ENCODE results near the gene TMSB4X. TPM values are rescaled to one million over a fixed set of nuclear protein-coding genes. Genes with fewer than 3 reads are reported as not detected.

Gene TMSB4X
- total RNA-seq = 1,000 to 10,000 TPM; 1,734 to 4,964 (median 2,895) TPM
- polyA plus RNA-seq = over 10,000 TPM in 2 of 3 donors, 1,000 to 10,000 TPM in 1; 4,831 to 14,609 (median 13,196) TPM
- long read RNA-seq, donor 1, transcript TMSB4X-204 (3 exons, 628 nt) = major isoform, 1,034 of 1,898 reads
- long read RNA-seq, donor 1, transcript TMSB4X-203 (2 exons, 1,702 nt) = minor isoform, 852 of 1,898 reads
- long read RNA-seq, donor 1, partial matches to known transcripts = 5 of 1,898 reads
- long read RNA-seq, donor 1, other reads (novel, unspliced or antisense) = 6 of 1,898 reads
- long read RNA-seq, donor 2, transcript TMSB4X-203 (2 exons, 1,702 nt) = minor isoform, 656 of 2,005 reads
- long read RNA-seq, donor 2, transcript TMSB4X-204 (3 exons, 628 nt) = major isoform, 1,346 of 2,005 reads
- long read RNA-seq, donor 2, partial matches to known transcripts = 0 of 2,005 reads
- long read RNA-seq, donor 2, other reads (novel, unspliced or antisense) = 0 of 2,005 reads
- long read RNA-seq, donor 3, transcript TMSB4X-204 (3 exons, 628 nt) = major isoform, 1,629 of 2,805 reads
- long read RNA-seq, donor 3, transcript TMSB4X-203 (2 exons, 1,702 nt) = minor isoform, 1,136 of 2,805 reads
- long read RNA-seq, donor 3, partial matches to known transcripts = 9 of 2,805 reads
- long read RNA-seq, donor 3, other reads (novel, unspliced or antisense) = 31 of 2,805 reads
- long read RNA-seq, donor 4, transcript TMSB4X-203 (2 exons, 1,702 nt) = minor isoform, 108 of 392 reads
- long read RNA-seq, donor 4, transcript TMSB4X-204 (3 exons, 628 nt) = major isoform, 283 of 392 reads
- long read RNA-seq, donor 4, partial matches to known transcripts = 0 of 392 reads
- long read RNA-seq, donor 4, other reads (novel, unspliced or antisense) = 0 of 392 reads
- long read RNA-seq, donor 5, transcript TMSB4X-203 (2 exons, 1,702 nt) = minor isoform, 880 of 3,197 reads
- long read RNA-seq, donor 5, transcript TMSB4X-204 (3 exons, 628 nt) = major isoform, 2,274 of 3,197 reads
- long read RNA-seq, donor 5, partial matches to known transcripts = 0 of 3,197 reads
- long read RNA-seq, donor 5, other reads (novel, unspliced or antisense) = 41 of 3,197 reads
- long read RNA-seq, donor 6, transcript TMSB4X-203 (2 exons, 1,702 nt) = minor isoform, 2,622 of 7,653 reads
- long read RNA-seq, donor 6, transcript TMSB4X-204 (3 exons, 628 nt) = major isoform, 4,940 of 7,653 reads
- long read RNA-seq, donor 6, partial matches to known transcripts = 35 of 7,653 reads
- long read RNA-seq, donor 6, other reads (novel, unspliced or antisense) = 55 of 7,653 reads
- long read RNA-seq, donor 7, transcript TMSB4X-204 (3 exons, 628 nt) = major isoform, 3,177 of 4,681 reads
- long read RNA-seq, donor 7, transcript TMSB4X-203 (2 exons, 1,702 nt) = minor isoform, 1,440 of 4,681 reads
- long read RNA-seq, donor 7, partial matches to known transcripts = 16 of 4,681 reads
- long read RNA-seq, donor 7, other reads (novel, unspliced or antisense) = 47 of 4,681 reads
- long read RNA-seq, donor 8, transcript TMSB4X-204 (3 exons, 628 nt) = major isoform, 2,957 of 4,878 reads
- long read RNA-seq, donor 8, transcript TMSB4X-203 (2 exons, 1,702 nt) = minor isoform, 1,831 of 4,878 reads
- long read RNA-seq, donor 8, partial matches to known transcripts = 14 of 4,878 reads
- long read RNA-seq, donor 8, other reads (novel, unspliced or antisense) = 76 of 4,878 reads
- long read RNA-seq, donor 9, transcript TMSB4X-203 (2 exons, 1,702 nt) = minor isoform, 1,220 of 4,468 reads
- long read RNA-seq, donor 9, transcript TMSB4X-204 (3 exons, 628 nt) = major isoform, 3,205 of 4,468 reads
- long read RNA-seq, donor 9, partial matches to known transcripts = 18 of 4,468 reads
- long read RNA-seq, donor 9, other reads (novel, unspliced or antisense) = 25 of 4,468 reads
- long read RNA-seq, donor 10, transcript TMSB4X-203 (2 exons, 1,702 nt) = minor isoform, 558 of 1,438 reads
- long read RNA-seq, donor 10, transcript TMSB4X-204 (3 exons, 628 nt) = major isoform, 867 of 1,438 reads
- long read RNA-seq, donor 10, partial matches to known transcripts = 7 of 1,438 reads
- long read RNA-seq, donor 10, other reads (novel, unspliced or antisense) = 5 of 1,438 reads

DNA sequence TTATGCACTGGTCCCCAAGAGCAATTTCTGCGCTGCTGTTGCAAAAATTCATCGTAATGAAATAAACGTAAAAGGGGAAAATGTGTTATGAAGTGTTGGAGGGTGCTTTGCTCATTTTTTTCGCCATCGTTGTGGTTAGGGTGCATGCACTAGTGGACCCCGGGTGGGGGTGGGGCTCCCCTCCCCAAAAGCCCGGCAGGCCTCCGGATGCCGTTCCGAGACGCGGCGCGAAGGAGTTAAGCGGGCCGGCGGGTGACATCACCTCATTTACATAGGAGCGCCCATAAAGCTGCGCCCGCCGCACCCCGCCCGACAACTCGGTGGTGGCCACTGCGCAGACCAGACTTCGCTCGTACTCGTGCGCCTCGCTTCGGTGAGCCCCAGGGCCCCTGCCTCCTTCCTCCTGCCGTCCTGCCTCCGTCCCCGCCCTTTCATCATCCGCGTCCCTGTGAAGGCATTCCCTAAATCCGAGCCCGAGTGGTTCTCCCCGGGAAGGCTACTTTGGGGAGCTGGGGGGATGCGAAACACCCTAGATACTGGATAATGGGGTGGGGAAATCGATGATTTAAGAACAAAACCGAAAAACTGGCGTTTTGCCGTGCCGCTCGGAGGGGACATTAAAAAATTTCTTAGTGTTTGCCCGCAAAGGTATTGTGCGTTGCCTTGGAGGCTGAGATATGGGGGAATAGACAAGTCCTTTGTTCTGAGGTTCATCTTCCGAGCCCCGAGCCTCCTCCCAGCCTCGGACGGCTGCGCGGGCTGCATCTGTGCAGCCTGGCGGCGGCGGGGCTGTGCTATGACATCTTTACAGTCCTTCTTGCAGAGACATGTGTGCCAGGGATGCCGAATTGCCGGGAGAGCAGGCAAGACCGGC is at the start of gene TMSB4X:
Gene TMSB4X (plus strand): TSS at position 315 of the 874 bp plus-strand sequence.
- WGBS, 5 donors = 0 to 38% (median 6%) methylated on average over 12 to 60 of the region's 60 CpGs
- Histone ChIP-seq H3K36me3 (peaks cover 0 to 3% (median 0%) of the 10 kb centered on the region in 4 donors), H3K27ac (peak within 1 kb of the TSS; percentile 90 to 97 (median 94)), H3K27me3 (peaks cover 0 to 14% (median 0%) of the 10 kb centered on the region in 3 donors), H3K4me1 (peaks cover 0 to 25% (median 10%) of the 10 kb centered on the region in 4 donors), H3K4me3 (peak within 1 kb of the TSS; percentile 60 to 75 (median 64)), H3K9me3 (peaks cover 0 to 7% (median 0%) of the 10 kb centered on the region in 4 donors)
- intact Hi-C loops (cut with DNase I; ENCODE audit: low total_unique reads) = no loop called here
- DNase-seq = peak; percentile 87 to 94
- TF ChIP-seq POLR2A (IDR thresholded peaks at IDR 0.05) (peak in 2 of 4 donors; percentile 80 to 98), POLR2AphosphoS5 (IDR thresholded peaks at IDR 0.05) (peak; percentile 97 to 100 (median 100))
- TF ChIP-seq, protein P1, sequence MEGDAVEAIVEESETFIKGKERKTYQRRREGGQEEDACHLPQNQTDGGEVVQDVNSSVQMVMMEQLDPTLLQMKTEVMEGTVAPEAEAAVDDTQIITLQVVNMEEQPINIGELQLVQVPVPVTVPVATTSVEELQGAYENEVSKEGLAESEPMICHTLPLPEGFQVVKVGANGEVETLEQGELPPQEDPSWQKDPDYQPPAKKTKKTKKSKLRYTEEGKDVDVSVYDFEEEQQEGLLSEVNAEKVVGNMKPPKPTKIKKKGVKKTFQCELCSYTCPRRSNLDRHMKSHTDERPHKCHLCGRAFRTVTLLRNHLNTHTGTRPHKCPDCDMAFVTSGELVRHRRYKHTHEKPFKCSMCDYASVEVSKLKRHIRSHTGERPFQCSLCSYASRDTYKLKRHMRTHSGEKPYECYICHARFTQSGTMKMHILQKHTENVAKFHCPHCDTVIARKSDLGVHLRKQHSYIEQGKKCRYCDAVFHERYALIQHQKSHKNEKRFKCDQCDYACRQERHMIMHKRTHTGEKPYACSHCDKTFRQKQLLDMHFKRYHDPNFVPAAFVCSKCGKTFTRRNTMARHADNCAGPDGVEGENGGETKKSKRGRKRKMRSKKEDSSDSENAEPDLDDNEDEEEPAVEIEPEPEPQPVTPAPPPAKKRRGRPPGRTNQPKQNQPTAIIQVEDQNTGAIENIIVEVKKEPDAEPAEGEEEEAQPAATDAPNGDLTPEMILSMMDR (IDR thresholded peaks at IDR 0.05) = no peak

DNA sequence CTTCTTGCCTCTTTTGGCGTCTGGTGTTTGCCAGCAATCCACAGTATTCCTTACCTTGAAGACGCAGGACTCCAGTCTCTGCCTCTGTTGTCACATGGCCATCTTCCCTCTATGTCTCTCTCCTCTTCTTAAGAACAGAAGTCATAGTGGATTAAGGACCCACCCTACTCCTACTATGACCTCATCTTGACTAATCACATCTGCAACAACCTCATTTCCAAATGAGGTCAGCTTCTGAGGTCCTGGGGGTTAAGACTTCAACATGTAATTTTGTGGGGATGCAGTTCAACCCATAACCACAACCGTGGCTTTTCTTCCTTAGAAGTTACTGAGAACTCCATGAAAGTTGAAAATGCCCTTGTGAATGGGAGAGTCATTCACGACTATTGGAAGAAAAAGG is 45.2 kb upstream of the TMSB4X start:
- Histone ChIP-seq H3K4me1 (no peaks in the 10 kb centered on the region), H3K4me3 (no peak overlapping the region), H3K27me3 (no peaks in the 10 kb centered on the region), H3K27ac (no peak overlapping the region), H3K36me3 (no peaks in the 10 kb centered on the region), H3K9me3 (peaks cover 0 to 5% (median 2%) of the 10 kb centered on the region in 4 donors)
- TF ChIP-seq POLR2A (IDR thresholded peaks at IDR 0.05) (no peak), POLR2AphosphoS5 (IDR thresholded peaks at IDR 0.05) (no peak), EP300 (IDR thresholded peaks at IDR 0.05) (no peak)
- TF ChIP-seq, protein P1 (IDR thresholded peaks at IDR 0.05) = no peak
- WGBS, 5 donors = 76 to 89% (median 83%) methylated on average over 4 of the region's 4 CpGs
- intact Hi-C loops (cut with DNase I; ENCODE audit: low total_unique reads) = no loop called here
- DNase-seq = no peak

DNA sequence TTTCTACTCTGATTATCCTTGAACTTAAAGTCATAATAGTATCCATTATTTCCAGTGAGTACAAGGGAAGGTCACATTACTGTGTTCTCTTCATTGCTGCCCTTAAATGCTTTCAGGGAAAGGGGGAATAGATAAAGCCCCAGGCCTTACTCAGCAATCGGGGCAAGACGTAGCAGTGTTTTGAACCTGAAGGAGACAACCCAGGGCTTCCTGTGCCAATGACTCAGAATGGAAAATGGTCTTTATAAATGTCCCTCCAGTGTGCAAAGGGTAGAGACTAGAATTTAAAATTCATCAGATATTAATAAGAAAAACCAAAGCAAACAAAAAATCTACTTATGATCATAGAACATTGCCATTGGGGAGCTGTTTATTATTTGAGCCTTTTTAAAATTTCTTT is 44.8 kb upstream of the TMSB4X start:
- DNase-seq = no peak
- H3K36me3 ChIP-seq = no peaks in the 10 kb centered on the region
- intact Hi-C loops (cut with DNase I; ENCODE audit: low total_unique reads) = no loop called here
- H3K4me1 ChIP-seq = no peaks in the 10 kb centered on the region
- H3K4me3 ChIP-seq = no peak overlapping the region
- peaks cover 0 to 5% (median 2%) of the 10 kb centered on the region in 4 donors for H3K9me3 ChIP-seq
- H3K27ac ChIP-seq = no peak overlapping the region
- no peaks in the 10 kb centered on the region for H3K27me3 ChIP-seq
- 73 to 95% (median 90%) methylated on average over 2 of the region's 2 CpGs for WGBS, 5 donors
- TF ChIP-seq, protein P1 (IDR thresholded peaks at IDR 0.05) = no peak
- TF ChIP-seq EP300 (IDR thresholded peaks at IDR 0.05) (no peak), POLR2A (IDR thresholded peaks at IDR 0.05) (no peak), POLR2AphosphoS5 (IDR thresholded peaks at IDR 0.05) (no peak)

Data from stomach (tissue), 19 donors.